ENCODE results near the gene ATP10B.

DNA sequence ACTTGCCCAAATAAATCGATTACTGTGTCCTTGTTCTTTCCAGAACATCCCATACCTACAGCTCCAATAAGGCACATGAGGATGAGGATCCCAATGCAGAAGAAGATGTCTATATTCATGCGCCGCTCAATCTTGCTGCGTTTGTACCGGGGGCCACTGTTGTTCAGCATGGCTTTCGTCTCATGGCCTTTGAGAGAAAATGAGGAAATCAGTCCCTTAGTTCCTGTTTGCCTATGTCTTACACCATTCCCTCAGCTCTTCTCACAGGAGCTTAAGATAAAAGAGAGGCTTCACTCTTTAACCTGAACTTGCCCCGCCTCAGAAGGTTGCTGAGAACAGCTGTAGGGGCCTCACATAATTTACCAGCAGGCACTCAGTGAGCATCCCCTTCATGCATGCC, 211.6 kb downstream of the ATP10B start:
- no peak for TF ChIP-seq BORCS8-MEF2B (CRISPR knock-in tag; IDR thresholded peaks at IDR 0.05)
- no peak for TF ChIP-seq TBL1XR1 (IDR thresholded peaks at IDR 0.05; ENCODE audit: borderline replicate concordance, low read length, partially characterized antibody)
- no peak for TF ChIP-seq ZNF782 (CRISPR knock-in tag; IDR thresholded peaks at IDR 0.05; ENCODE audit: borderline replicate concordance)
- TF ChIP-seq CHD2 (IDR thresholded peaks at IDR 0.05; ENCODE audit: low read depth, low read length) = no peak
- no peak for TF ChIP-seq ATAD3A (CRISPR knock-in tag; IDR thresholded peaks at IDR 0.05)
- no peak for TF ChIP-seq FOXM1 (CRISPR knock-in tag; IDR thresholded peaks at IDR 0.05)
